Stimulated activated CD4-positive, alpha-beta T cell treated with anti-CD3 and anti-CD28 coated beads, Interleukin-1b, Interleukin-23, amount 100 ng/mL, for 1 hour (primary cell): Measurements from ENCODE around the gene KCND2.
"Not testable (repeated sequence)": the region's sequence is repeated elsewhere in the genome, so short reads cannot be mapped to it uniquely, and the experiment has no call there.

ENCODE experiments used
- DNase-seq, 2 donors: peaks; one replicate each; pipeline ENCODE4 v3.0.0-alpha.2; 2020; ENCODE audit warnings: low read depth in 2 of 2

The KCND2 gene

DNA sequence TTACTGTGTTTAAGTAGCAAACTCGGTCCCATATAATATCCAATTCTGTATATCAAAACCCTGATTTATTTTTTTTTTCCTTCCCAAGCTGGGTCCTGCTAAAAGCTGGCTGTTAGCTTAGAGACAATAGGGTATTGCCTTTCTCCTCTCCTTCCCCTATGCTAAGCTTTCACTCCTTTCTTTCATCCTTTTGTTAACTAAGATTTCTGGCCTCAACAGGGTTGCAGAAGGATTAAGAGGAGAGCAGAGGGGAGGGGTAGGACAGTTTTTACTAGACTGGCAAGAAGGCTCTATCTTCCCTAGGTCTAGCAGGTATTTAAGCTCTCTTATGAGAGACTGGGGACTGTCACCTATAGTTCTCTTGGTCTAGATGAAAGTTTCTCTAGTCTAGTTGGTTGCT, 229.2 kb downstream of the KCND2 start:
- DNase-seq: no peak

DNA sequence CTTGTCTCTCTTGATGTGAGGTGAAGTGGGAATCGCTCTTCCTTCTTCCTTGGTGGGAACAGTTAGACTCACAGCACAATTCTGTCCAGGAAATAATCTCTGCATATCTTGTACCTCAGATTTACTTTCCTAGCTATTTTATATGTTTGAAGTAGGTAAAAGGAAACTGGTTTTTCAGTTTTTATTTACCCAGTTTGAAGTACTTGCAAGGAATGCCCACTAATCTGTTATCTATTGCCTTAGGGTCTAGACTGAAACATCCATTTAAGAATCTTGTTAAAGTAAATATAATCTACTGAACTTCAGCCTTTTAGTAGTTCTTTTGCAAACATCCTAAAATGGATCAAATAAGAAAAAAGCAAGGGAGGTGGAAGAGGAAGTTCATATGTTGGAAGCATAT, 229.8 kb downstream of the KCND2 start:
- no peak for DNase-seq

- no peak for DNase-seq
These were observed 231.4 kb downstream of the KCND2 start for GRCh38 chr7:120504386-120504785.

DNA sequence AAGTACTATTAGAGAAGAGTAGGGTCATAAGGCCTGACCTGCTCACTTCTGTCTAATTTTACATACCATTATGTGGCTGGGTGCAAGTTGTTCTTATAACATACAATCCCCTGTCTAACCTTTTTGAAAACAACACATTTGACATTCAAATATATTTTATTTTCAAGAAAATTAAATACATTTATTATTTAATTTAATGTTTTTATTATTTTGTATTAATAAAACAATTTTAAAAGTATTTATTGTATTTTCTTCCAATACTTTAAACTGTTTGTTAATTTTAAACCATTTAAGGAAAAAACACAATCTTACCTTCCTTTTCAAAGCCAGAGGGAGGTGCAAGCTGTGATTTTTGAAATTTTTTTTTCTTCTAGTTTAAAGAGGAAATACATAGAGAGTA, 232.8 kb downstream of the KCND2 start:
- no peak for DNase-seq

DNA sequence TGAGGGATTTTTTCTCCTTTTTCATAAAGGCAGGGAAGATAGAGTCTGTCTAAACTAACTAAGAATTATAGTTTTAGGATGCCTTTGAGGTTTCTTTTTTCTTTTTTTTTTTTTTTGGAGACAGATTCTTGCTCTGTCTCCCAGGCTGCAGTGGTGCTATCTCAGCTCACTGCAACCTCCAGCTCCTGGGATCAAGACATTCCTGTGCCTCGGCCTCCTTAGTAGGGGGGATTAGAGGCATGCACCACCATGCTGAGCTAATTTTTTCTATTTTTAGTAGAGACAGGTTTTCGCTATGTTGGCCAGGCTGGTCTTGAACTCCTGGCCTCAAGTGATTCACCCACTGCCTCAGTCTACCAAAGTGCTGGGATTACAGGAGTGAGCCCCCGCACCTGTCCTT, 239.7 kb downstream of the KCND2 start:
- no peak for DNase-seq

DNA sequence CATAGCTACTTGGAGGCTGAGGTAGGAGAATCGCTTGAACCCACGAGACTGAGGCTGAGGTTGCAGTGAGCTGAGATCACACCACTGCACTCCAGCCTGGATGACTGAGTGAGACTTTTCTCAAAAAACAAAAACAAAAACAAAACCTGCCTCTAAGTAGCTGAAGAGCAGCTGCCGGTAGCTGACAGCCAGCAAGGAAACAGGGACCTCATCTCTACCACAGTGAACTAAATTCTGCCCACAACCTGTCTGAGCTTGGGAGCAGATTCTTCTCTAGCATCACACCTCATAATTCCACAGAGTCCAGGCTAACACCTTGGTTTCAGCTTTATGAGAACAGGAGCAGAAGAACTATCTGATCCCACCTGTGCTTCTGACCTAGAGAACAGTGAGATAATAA, 246.2 kb downstream of the KCND2 start:
- no peak for DNase-seq

- DNase-seq: no peak
These were observed 249.1 kb downstream of the KCND2 start for GRCh38 chr7:120521761-120522737.

DNA sequence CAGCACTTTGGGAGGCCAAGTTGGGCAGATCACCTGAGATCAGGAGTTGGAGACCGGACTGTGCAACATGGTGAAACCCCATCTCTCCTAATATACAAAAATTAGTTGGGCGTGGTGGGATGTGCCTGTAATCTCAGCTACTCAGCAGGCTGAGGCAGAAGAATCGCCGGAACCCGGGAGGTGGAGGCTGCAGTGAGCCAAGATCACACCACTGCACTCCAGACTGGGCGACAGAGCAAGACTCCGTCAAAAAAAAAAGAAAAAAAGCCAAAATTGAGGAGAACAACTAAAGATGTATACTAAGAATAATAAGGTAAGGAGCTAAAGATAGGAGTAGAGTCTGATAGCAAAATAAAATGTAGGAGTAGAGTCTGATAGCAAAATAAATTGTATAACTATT, 251.0 kb downstream of the KCND2 start:
- no peak for DNase-seq

DNA sequence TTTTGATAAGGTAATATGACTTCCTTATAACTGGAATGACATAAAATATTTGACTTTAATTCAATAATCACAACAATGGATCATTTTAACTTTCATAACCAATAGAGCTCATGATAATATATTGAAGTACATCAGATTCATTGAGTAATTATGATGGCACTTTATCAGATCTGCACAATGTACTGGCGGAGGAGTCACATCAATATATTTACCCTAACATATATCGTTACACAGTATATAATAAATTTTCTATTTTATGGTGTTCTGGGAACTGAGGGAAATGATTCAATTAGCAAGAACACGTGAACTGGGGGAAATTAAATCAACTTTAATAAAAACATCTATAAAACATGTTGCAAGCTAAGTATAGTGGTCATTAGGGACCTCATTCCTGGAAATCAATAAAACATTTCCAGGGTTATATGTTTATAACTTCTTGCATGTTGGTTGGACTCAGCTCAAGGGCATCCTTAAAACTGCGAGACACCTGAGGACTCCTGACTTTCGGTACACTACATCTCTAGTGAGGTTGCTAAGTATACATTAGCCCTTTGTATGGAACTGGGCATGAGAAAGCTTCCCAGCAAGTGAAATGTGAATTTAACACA, 254.0 kb downstream of the KCND2 start:
- DNase-seq: no peak

DNA sequence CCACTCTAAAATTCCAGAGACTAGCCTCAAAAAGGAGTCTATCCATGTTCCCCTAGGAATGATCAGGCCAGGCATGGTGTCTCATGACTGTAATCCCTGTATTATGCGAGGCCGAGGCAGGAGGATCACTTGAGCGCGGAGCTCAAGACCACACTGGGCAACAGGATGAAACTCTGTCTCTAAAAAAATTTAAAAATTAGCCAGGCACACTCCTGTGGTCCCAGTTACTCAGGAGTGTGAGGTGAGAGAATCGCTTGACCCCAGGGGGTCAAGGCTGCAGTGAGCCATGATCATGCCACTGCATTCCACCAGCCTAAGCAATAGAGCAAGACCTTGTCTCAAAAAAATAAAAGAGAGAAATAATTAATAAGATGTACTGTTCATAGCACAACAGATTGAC, 256.8 kb downstream of the KCND2 start:
- DNase-seq: no peak

DNA sequence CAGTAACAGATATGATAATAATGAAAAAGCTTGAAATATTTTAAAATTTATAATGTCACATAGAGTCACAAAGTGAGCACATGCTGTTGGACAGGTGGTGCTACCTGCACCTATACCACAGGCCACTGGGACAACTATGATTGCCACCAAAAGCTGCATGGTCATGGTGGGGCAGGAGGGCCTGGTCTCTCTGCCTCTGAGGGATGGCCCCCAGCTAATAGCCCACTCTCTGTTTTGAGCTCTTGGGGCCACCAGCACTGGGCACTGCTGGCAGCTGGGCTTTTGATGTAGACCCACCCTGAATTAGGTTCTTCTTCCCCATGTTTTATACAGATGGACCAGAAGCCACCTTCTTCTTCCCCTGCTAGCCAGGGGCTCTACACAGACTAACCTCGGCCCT, 265.4 kb downstream of the KCND2 start:
- no peak for DNase-seq

- no peak for DNase-seq
These were observed 266.3 kb downstream of the KCND2 start for GRCh38 chr7:120539321-120539720.

- no peak for DNase-seq
These were observed 274.6 kb downstream of the KCND2 start for GRCh38 chr7:120547605-120548004.

DNA sequence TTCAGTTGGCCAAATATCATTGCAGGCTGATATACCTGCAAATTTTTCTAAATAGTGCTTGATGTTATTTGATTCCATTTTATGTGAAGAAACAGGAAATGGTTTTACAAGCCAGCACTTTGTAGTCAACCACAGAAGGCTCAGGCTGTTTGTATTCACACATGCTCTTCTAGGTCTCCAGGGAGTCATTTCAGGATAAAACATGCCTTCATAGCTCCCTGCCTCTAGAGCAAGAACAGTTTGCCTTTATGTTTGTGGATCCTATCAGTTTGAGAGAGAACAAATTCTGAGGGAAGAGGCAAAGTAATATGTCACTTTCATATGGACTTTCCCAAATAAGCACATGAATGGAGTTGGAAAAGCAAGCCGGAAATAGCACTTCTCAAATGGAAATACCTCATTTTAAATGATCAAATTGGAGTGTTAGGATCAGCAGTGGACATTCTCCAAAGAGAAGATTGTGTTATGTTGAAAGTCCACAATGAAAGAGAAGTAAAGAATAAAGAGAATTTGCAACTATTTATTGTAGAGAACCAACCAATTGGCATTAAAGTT, 277.6 kb downstream of the KCND2 start:
- no peak for DNase-seq

DNA sequence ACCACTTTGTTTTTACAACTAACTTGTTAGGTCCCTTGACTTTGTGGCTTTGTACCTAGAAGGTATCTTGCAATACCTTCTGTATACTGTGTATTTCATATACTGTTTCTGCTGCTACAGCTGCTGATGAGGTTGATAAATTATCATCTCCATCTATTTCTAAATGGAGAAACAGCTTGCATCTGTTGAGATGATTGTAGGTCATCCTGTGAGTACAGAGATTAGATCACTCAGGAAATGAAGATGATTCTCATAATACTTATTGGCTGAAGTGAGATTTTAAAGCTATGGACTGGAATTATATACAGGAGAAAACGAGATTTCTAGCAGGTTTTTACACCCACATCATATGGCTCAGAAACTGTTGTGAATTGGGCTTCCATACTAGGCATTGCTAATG, 280.5 kb downstream of the KCND2 start:
- DNase-seq: no peak

- DNase-seq: no peak
These were observed 282.1 kb downstream of the KCND2 start for GRCh38 chr7:120554960-120555571.

- DNase-seq: no peak
These were observed 291.2 kb downstream of the KCND2 start for GRCh38 chr7:120564145-120564544.

GRCh38 chr7:120567204-120567603, 294.2 kb downstream of the KCND2 start:
- no peak for DNase-seq

DNA sequence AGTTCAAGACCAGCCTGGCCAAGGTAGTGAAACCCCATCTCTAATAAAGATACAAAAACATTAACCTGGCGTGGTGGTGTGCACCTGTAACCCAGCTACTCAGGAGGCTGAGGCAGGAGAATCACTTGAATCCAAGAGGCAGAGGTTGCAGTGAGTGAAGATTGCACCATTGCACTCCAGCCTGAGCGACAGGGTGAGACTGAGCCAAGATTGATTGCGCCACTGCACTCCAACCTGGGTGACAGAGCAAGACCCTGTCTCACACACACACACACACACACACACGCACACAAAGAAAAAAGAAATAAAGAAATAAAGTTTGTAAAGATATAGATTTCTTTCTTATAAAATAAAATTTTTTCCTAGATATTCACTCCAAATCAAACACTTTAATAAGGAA, 305.7 kb downstream of the KCND2 start:
- not testable (repeated sequence) for DNase-seq

- DNase-seq: no peak
These were observed 309.9 kb downstream of the KCND2 start for GRCh38 chr7:120582916-120583315.

GRCh38 chr7:120583899-120584586, 311.1 kb downstream of the KCND2 start:
- no peak for DNase-seq

- no peak for DNase-seq
These were observed 313.6 kb downstream of the KCND2 start for GRCh38 chr7:120586571-120586970.
